ENCODE data around the gene DLG2.

Gene DLG2

DNA sequence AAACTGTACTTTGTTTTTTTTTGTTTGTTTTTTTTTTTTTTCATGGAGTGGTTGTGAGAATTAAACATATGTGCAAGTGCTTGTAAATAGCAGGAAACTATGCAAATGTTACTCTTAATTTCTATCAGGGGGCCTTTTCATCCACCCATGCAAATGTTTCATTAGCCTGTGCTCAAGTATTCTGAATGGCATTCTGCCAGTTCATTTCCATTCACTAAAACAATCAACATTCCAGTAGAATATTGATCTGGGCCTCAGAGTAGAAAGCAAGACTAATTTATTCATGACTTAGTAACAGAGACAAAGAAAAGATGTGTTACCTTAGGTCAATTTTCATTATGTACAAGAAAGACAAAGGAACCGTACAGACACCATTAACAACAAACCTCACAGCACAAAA is 971.4 kb downstream of the DLG2 start:
- no peak for DNase-seq (ENCODE audit: low read depth)

DNA sequence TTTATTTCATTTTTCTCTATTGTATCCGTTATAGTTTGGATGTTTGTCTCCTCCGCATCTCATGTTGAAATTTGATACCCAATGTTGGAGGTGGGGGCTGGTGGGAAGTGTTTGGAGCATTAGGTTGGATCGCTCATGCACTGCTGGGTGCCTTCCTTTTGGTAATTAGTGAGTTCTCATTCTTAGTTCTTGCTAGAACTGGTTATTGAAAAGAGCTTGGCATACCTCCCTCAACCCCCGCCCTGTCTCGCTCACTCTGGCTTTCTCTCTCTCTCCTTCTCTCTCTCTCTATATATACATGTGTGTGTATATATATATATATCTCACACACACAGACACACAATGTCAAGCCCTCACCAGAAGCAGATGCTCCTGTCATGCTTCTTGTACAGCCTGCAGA is 978.7 kb downstream of the DLG2 start:
- DNase-seq (ENCODE audit: low read depth): no peak

GRCh38 chr11:84645988-84646694 is 981.0 kb downstream of the DLG2 start:
- DNase-seq (ENCODE audit: low read depth): no peak

GRCh38 chr11:84642500-84642899 is 984.6 kb downstream of the DLG2 start:
- DNase-seq (ENCODE audit: low read depth): no peak

DNA sequence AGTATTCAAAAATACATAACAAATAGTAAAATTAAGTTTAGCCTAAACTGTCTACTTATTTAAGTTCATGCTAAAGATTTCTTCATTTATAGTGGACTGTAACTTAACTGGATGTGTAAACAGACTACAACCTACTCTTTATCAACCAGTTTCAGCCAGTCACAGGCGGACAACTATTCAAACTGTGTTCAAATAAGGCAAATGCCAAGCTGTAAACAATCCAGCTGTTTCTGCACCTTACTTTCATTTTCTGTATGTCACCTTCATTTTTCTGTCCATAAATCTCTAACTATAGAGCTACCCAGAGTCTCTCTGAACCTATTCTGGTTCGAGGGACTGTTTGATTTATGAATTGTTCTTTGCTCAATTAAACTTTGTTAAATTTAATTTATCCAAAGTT is 992.8 kb downstream of the DLG2 start:
- no peak for DNase-seq (ENCODE audit: low read depth)

DNA sequence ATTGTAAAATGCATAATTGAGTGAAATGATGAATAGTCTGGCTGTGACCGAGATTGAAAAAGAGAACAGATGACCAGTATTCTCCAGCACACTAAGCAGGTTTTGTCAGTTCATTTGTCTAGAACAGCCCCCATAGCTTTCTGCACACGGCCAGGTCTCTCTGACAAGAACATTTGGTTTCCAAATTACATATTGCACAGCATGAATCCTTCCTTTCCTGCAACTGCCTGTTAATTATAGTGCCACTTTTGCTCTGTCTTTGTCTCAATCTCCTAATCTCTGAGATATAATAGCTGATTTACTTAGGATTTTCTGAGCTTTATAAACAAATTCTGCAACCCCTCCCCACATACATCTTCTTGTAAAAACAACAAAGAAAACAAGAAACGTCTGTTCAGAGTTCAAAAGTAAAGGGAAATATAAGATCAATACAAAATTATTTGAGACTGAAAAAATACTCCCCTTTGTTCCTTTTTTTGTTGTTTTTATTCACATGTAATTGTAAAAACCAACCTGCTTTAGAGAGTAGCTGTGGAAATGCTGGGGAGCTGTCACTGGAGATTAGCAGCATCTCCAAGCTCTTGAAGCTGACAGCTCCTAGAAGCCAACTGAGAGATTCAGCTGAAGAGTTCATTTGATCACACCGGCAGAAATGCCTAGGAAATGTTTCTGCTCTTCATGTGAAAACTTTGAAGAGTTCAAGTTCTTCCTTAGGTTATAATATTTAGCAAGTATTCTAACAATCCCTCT is 998.1 kb downstream of the DLG2 start:
- no peak for DNase-seq (ENCODE audit: low read depth)

DNA sequence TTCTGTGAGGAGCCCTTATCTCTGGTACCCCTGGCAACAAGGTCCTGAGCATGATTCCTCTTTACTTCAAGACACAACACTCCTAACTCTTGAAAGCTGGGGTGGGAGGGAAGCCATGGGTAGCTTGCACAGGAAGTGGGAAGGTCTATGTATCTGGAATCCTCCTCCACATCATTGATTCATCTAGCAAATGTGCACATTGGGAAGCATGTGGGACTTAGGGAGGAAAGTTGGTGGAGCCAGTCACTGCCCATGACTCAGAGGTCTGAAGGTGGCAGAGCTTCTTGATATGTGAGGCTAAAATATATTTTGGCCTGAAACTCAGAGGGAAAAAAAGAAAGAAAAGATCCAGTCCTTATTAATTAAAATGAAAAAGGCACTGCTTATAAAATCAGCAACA is 1000.9 kb downstream of the DLG2 start:
- no peak for DNase-seq (ENCODE audit: low read depth)

DNA sequence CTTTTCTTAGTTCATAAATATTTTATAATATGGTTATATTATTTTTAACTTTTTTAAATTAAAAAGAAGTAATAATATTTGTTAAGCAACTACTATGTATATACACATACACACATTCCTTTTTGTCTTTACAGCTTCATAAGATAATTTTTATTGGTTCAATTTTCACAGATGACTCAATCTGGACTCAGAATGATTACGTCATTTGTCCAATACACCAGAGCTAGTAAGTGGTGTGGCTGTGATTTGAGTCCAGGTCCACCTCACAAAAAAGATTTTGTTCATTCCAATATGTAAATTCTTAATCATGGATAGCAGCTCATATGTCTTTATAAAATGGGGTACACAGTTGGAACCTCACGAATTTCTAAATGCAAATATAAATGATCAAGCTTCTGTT is 1014.5 kb downstream of the DLG2 start:
- no peak for DNase-seq (ENCODE audit: low read depth)

- DNase-seq (ENCODE audit: low read depth): no peak
Observed at GRCh38 chr11:84608837-84609196, 1018.3 kb downstream of the DLG2 start.

- DNase-seq (ENCODE audit: low read depth): no peak
Observed at GRCh38 chr11:84607975-84608836, 1018.9 kb downstream of the DLG2 start.

- DNase-seq (ENCODE audit: low read depth): no peak
Observed at GRCh38 chr11:84594602-84595001, 1032.5 kb downstream of the DLG2 start.

- no peak for DNase-seq (ENCODE audit: low read depth)
Observed at GRCh38 chr11:84590106-84590505, 1037.0 kb downstream of the DLG2 start.

- DNase-seq (ENCODE audit: low read depth): no peak
Observed at GRCh38 chr11:84588131-84588829, 1038.9 kb downstream of the DLG2 start.

- no peak for DNase-seq (ENCODE audit: low read depth)
Observed at GRCh38 chr11:84583106-84583505, 1044.0 kb downstream of the DLG2 start.

- no peak for DNase-seq (ENCODE audit: low read depth)
Observed at GRCh38 chr11:84581083-84581482, 1046.1 kb downstream of the DLG2 start.

- no peak for DNase-seq (ENCODE audit: low read depth)
Observed at GRCh38 chr11:84580428-84580827, 1046.7 kb downstream of the DLG2 start.

- DNase-seq (ENCODE audit: low read depth): no peak
Observed at GRCh38 chr11:84573868-84574267, 1053.3 kb downstream of the DLG2 start.

- DNase-seq (ENCODE audit: low read depth): no peak
Observed at GRCh38 chr11:84566671-84567070, 1060.5 kb downstream of the DLG2 start.

DNA sequence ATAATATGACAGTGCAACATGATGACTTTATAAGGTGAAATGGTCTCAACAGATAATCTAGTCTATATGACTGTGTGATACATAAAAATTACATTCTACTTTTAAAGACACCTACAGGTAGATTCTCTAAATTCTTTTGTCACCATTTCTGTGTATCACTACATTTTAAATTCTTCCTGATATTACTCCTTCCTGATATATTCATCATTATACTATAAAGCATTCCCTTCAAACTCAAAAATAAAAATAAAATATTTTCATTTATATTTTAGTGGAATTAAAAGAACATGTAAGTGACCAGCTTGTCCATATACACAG is 1062.3 kb downstream of the DLG2 start:
- no peak for DNase-seq (ENCODE audit: low read depth)

- no peak for DNase-seq (ENCODE audit: low read depth)
Observed at GRCh38 chr11:84564180-84564866, 1062.8 kb downstream of the DLG2 start.

DNA sequence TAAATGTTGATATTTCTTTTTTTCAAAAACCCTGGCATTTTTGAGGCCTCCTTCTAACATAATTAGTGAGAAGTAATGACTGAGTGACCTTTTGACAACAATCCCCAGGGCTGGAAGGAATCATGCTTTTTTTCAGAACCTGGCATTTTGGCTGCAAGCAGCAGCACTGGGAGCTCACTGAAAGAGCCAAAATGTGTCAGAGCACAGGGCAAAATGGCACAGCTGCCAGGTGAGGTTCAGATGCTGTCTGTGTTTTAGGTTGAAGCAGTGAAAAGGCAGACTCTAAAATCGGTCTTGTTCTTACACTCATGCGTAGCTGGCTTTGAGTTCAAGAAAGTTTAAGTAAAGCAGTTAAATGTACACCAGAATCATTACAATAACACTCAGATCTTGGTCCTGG is 1063.8 kb downstream of the DLG2 start:
- DNase-seq (ENCODE audit: low read depth): no peak

- no peak for DNase-seq (ENCODE audit: low read depth)
Observed at GRCh38 chr11:84560206-84560605, 1066.9 kb downstream of the DLG2 start.

Measured in activated gamma-delta T cell treated with anti-CD3 and anti-CD28 coated beads, Interleukin-2, amount 50 U/mL, for 16 hours (primary cell).